Activated CD4-positive, alpha-beta memory T cell treated with anti-CD3 and anti-CD28 coated beads for 36 hours (primary cell): Measurements from ENCODE around the gene PDGFD. TPM values are rescaled to one million over a fixed set of nuclear protein-coding genes. Genes with fewer than 3 reads are reported as not detected.

ENCODE experiments used
- CTCF ChIA-PET: fragments of 350-600 bp; sonication (Branson Sonifier 250); formaldehyde crosslinking; loops from one replicate; lab custom pipeline; 2021; ENCODE audit warnings: antibody characterized with exemption, inconsistent platforms; lab: Charles Lee
- POLR2A ChIA-PET: fragments of 350-600 bp; sonication (Branson Sonifier 250); formaldehyde crosslinking; loops from one replicate; lab custom pipeline; 2021; ENCODE audit warnings: antibody characterized with exemption; lab: Charles Lee
- DNase-seq: peaks from one replicate; pipeline ENCODE4 v3.0.0-alpha.2; 2020
- H3K27ac Mint-ChIP-seq: one replicate; pipeline ENCODE4 v1.8.0; 2021; ENCODE audit warnings: mixed read lengths
- H3K27me3 Mint-ChIP-seq: one replicate; pipeline ENCODE4 v1.8.0; 2021; ENCODE audit warnings: mixed read lengths
- H3K36me3 Mint-ChIP-seq: one replicate; pipeline ENCODE4 v1.8.0; 2021; ENCODE audit warnings: mixed read lengths
- H3K4me1 Mint-ChIP-seq: one replicate; pipeline ENCODE4 v1.8.0; 2021; ENCODE audit warnings: low read depth, mixed read lengths
- H3K4me3 Mint-ChIP-seq: one replicate; pipeline ENCODE4 v1.8.0; 2021; ENCODE audit warnings: mild to moderate bottlenecking, mixed read lengths
- H3K9me3 Mint-ChIP-seq: one replicate; pipeline ENCODE4 v1.8.0; 2021; ENCODE audit warnings: mixed read lengths
- intact Hi-C: fragments of 100-400 bp; cut with micrococcal nuclease; formaldehyde crosslinking; loops from one replicate; pipeline ENCODE4 v1.15.1; 2023
- total RNA-seq, 2 experiments: library from RNA; stranded (reverse); gene quantifications; one replicate each; pipeline ENCODE4 v1.2.3, GENCODE V29; 2021

Gene PDGFD
- total RNA-seq, 2 experiments from 2014 or later = not detected

- DNase-seq = no peak
- CTCF ChIA-PET = no interaction called here
Observed at GRCh38 chr11:103870821-103871309, 293.1 kb downstream of the PDGFD start.

DNA sequence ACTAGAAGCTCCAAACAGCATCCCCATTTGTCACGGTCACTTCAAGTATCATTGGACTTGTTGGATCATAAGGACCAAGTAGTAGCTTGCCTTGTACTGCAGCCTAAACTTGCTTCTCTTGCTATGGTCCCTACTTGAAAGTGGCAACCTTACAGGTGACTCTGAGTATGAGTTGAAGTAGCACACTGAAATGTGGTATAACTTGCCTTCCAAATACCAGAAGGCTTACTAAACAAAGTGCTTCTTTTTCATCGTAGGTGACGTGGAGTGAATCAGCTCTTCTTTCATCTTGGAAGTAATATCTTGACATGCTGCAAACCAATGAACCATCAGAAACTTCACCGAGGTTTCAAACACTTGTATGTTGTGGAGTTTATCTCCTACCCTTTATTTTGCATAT is 296.5 kb downstream of the PDGFD start:
- POLR2A ChIA-PET = no interaction called here
- DNase-seq = no peak
- no peak overlapping the region for H3K27ac Mint-ChIP-seq
- H3K36me3 Mint-ChIP-seq = no peaks in the 10 kb centered on the region
- intact Hi-C loops = no loop called here
- H3K27me3 Mint-ChIP-seq = no peaks in the 10 kb centered on the region
- H3K4me1 Mint-ChIP-seq = no peaks in the 10 kb centered on the region
- H3K4me3 Mint-ChIP-seq = no peak overlapping the region
- no peaks in the 10 kb centered on the region for H3K9me3 Mint-ChIP-seq
- CTCF ChIA-PET = no interaction called here

More at GRCh38 chr11:103870821-103871309, 293.1 kb downstream of the PDGFD start:
- intact Hi-C loops = no loop called here
- no peak overlapping the region for H3K4me3 Mint-ChIP-seq
- H3K27ac Mint-ChIP-seq = no peak overlapping the region
- no peaks in the 10 kb centered on the region for H3K36me3 Mint-ChIP-seq
- POLR2A ChIA-PET = no interaction called here
- no peaks in the 10 kb centered on the region for H3K9me3 Mint-ChIP-seq
- no peaks in the 10 kb centered on the region for H3K4me1 Mint-ChIP-seq
- no peaks in the 10 kb centered on the region for H3K27me3 Mint-ChIP-seq

DNA sequence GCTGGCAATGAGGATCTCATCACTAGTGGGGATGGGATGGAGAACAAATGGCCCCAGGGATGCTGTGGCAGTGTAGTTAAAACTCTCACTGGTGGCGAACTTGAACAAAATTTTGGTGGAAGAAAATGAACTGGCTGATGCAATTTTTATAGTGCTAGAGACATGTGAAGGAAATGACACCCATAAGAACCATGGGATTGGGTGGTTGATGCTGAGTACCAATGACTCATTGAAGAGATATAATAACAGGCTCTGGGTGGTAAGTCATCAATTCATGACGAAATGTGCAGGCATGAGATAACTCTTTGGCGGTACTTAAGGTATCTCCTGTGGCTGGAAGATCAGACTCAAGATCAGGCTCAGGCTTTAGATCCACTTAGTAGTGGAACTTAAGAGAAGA is 300.4 kb downstream of the PDGFD start:
- H3K27me3 Mint-ChIP-seq = no peaks in the 10 kb centered on the region
- no peaks in the 10 kb centered on the region for H3K4me1 Mint-ChIP-seq
- no peak overlapping the region for H3K27ac Mint-ChIP-seq
- H3K4me3 Mint-ChIP-seq = no peak overlapping the region
- no peak for DNase-seq
- no peaks in the 10 kb centered on the region for H3K36me3 Mint-ChIP-seq
- H3K9me3 Mint-ChIP-seq = no peaks in the 10 kb centered on the region
- intact Hi-C loops = no loop called here
- ChIA-PET CTCF (no interaction called here), POLR2A (no interaction called here)

- H3K9me3 Mint-ChIP-seq = no peaks in the 10 kb centered on the region
- no peak overlapping the region for H3K27ac Mint-ChIP-seq
- H3K27me3 Mint-ChIP-seq = no peaks in the 10 kb centered on the region
- no peaks in the 10 kb centered on the region for H3K36me3 Mint-ChIP-seq
- ChIA-PET POLR2A (no interaction called here), CTCF (no interaction called here)
- H3K4me1 Mint-ChIP-seq = no peaks in the 10 kb centered on the region
- no peak for DNase-seq
- intact Hi-C loops = no loop called here
- H3K4me3 Mint-ChIP-seq = no peak overlapping the region
Observed at GRCh38 chr11:103862802-103863174, 301.2 kb downstream of the PDGFD start.

DNA sequence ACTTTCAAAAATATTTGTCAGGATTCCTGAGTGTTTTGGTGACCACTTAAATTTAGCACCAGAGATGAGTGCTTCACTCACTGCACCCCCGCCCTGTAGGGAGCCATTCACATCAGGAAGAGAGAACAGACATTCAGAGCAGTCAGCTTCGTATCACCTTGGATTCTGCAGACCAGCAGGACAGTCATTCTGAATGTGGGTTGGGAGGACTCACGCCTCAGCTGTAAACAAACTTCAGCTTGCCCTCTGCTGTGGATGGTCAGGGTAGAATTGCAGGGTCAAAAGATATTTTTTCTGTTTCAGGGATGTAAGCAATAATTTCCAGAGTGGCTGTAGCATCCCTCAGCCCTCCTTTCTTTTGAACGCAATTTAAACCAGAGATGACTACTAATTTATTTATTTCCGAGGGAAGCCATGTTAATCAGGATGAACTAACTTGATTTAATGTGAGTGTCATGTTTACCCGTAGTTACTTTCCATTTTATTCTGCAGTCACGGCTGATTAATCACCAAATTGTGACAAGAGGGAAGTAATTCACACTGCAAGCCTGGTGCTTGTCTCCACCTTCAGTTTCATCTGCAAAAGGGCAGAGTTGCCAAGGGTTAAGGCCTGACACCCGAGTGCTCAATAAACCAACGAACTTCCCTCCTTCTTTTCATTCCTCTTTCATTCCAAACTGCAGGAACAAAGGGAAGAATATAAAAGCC is 301.7 kb downstream of the PDGFD start:
- intact Hi-C loops = no loop called here
- no peaks in the 10 kb centered on the region for H3K9me3 Mint-ChIP-seq
- no peak for DNase-seq
- ChIA-PET POLR2A (no interaction called here), CTCF (no interaction called here)
- no peaks in the 10 kb centered on the region for H3K36me3 Mint-ChIP-seq
- no peak overlapping the region for H3K27ac Mint-ChIP-seq
- H3K4me1 Mint-ChIP-seq = no peaks in the 10 kb centered on the region
- no peaks in the 10 kb centered on the region for H3K27me3 Mint-ChIP-seq
- H3K4me3 Mint-ChIP-seq = no peak overlapping the region

Other genes starting within 250 kb of the PDGFD start
- gene DDI1, start 127.5 kb downstream of the PDGFD start, total RNA-seq = not detected